ENCODE data around the gene SIPA1L3. TPM values are rescaled to one million over a fixed set of nuclear protein-coding genes. Genes with fewer than 3 reads are reported as not detected.

SIPA1L3 gene
- total RNA-seq, 3 donors from 2014 or later = 9.6 to 29.8 (median 28.5) TPM

DNA sequence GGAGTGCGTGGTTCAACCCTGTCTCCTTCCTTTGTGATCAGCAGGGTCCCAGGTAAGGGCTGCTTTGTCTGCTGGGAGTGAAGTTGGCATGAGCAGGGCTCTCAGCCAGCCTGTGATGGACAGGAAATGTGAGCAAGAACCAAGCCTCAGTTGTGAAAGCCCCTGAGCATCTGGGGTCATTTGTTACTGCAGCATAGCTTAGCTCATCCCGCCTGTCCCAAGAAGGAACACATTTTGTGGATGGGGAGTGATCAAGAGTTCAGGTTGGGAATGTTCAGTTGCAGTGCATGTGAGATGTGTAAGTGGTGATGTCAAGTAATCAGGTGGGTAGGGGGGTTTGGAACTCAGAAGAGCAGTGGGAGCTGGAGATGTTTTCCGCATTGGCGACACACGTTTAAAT is 164.6 kb downstream of the SIPA1L3 start:
- Histone ChIP-seq H3K9me3 (no peaks in the 10 kb centered on the region), H3K4me3 (no peak overlapping the region), H3K36me3 (no peaks in the 10 kb centered on the region), H3K4me1 (no peaks in the 10 kb centered on the region), H3K27ac (no peak overlapping the region), H3K27me3 (no peaks in the 10 kb centered on the region)
- no peak for DNase-seq (ENCODE audit: low spot score in 2 of 2)
- TF ChIP-seq POLR2AphosphoS5 (IDR thresholded peaks at IDR 0.05) (no peak), POLR2A (IDR thresholded peaks at IDR 0.05) (no peak)
- TF ChIP-seq, protein P1, sequence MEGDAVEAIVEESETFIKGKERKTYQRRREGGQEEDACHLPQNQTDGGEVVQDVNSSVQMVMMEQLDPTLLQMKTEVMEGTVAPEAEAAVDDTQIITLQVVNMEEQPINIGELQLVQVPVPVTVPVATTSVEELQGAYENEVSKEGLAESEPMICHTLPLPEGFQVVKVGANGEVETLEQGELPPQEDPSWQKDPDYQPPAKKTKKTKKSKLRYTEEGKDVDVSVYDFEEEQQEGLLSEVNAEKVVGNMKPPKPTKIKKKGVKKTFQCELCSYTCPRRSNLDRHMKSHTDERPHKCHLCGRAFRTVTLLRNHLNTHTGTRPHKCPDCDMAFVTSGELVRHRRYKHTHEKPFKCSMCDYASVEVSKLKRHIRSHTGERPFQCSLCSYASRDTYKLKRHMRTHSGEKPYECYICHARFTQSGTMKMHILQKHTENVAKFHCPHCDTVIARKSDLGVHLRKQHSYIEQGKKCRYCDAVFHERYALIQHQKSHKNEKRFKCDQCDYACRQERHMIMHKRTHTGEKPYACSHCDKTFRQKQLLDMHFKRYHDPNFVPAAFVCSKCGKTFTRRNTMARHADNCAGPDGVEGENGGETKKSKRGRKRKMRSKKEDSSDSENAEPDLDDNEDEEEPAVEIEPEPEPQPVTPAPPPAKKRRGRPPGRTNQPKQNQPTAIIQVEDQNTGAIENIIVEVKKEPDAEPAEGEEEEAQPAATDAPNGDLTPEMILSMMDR (IDR thresholded peaks at IDR 0.05) = no peak
- intact Hi-C loops (cut with DNase I; ENCODE audit: low total_unique reads) = no loop called here

DNA sequence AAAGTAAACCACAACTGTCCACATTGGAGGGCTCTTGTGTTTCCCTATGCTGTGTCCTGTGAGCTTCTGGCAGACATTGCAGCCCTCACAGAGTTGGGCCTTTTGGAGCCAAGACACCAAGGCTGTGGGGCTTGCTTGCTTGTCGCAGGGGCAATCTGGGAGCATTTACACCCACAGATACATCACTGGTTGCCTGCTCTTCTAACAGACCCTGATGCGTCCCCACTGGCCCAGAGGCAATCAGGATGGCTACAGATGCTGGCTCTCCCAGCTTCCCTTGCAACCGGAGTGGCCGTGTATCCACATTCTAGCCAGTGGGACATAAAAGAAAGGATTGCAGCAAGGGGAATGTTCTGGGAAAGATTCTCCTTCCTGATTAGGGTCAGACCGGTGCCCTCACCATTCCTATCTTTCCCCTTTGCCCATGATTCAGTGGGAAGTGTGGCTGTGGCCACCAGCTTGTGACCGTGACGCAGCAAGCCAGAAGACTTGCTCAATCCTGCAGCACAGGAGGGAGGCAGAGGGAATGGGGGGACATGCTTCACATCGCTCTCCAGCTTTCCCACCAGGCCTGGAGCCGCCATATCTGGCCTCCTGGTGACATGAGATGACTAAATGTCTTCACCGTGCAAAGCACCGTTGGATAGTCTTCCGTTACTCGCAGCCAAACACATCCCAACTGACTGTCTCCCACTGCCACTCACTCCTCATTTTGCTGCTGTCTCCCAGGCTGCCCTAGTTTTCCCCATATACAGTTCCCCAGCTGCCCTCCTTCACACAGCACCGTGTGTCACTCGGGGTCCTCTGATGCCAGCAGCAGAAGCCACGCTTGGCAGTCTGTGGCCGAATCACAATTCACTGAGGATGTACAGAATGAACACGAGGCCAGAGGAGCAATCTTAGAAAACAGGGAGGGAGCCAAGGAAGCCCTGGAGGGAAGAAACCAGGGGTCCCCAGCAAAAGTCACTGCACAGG is 166.1 kb downstream of the SIPA1L3 start:
- Histone ChIP-seq H3K4me3 (no peak overlapping the region), H3K9me3 (peaks cover 0 to 3% of the 10 kb centered on the region in 2 donors), H3K27ac (no peak overlapping the region), H3K36me3 (no peaks in the 10 kb centered on the region), H3K27me3 (no peaks in the 10 kb centered on the region), H3K4me1 (no peaks in the 10 kb centered on the region)
- DNase-seq (ENCODE audit: low spot score in 2 of 2) = no peak
- TF ChIP-seq POLR2A (IDR thresholded peaks at IDR 0.05) (no peak), POLR2AphosphoS5 (IDR thresholded peaks at IDR 0.05) (no peak)
- TF ChIP-seq, protein P1 (IDR thresholded peaks at IDR 0.05) = no peak
- intact Hi-C loops (cut with DNase I; ENCODE audit: low total_unique reads) = no loop called here

DNA sequence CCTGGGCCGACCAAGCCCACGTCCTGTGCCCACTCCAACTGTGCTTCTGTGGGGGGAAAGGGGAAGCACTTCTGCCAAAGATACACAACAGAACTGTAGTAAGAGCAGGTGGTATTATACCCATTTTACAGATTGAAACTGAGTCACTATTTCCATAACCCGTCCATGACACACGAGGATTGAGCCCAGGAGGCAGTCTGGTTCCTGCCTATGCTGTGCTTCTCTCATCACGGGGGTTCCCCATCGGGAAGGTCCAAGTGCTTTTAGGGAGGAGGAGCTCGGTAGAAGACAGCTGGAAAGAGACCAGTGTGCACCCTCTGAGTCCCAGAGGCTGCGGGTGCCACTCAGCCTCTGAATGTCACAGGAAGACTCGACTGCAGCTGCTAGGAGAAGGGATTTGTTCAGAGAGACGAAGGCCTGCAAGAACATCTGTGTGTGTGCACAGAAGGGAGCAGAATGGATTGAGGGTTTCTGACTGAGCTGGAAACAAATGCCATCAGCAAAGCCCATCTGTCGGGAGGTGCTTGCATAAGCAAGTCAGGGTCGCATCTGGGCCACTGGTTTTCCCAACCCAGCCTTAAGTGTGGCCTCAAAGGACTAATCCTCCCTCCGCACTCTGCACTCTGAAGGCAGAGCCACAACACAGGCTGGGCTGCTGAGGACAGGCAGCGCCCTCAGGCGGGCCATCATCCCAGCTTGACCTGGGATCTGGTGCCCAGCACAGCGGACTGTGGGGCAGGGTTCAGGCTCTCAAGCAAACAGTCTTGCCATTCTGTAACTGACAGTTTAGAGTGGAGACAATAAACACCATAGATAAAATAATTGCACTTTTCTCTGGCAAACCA is 167.1 kb downstream of the SIPA1L3 start:
- Histone ChIP-seq H3K9me3 (peaks cover 0 to 3% of the 10 kb centered on the region in 2 donors), H3K27ac (no peak overlapping the region), H3K4me3 (no peak overlapping the region), H3K36me3 (no peaks in the 10 kb centered on the region), H3K4me1 (no peaks in the 10 kb centered on the region), H3K27me3 (no peaks in the 10 kb centered on the region)
- no peak for DNase-seq (ENCODE audit: low spot score in 2 of 2)
- intact Hi-C loops (cut with DNase I; ENCODE audit: low total_unique reads) = no loop called here
- TF ChIP-seq, protein P1 (IDR thresholded peaks at IDR 0.05) = no peak
- no peak for TF ChIP-seq POLR2AphosphoS5 (IDR thresholded peaks at IDR 0.05)
- TF ChIP-seq POLR2A (IDR thresholded peaks at IDR 0.05) = no peak

DNA sequence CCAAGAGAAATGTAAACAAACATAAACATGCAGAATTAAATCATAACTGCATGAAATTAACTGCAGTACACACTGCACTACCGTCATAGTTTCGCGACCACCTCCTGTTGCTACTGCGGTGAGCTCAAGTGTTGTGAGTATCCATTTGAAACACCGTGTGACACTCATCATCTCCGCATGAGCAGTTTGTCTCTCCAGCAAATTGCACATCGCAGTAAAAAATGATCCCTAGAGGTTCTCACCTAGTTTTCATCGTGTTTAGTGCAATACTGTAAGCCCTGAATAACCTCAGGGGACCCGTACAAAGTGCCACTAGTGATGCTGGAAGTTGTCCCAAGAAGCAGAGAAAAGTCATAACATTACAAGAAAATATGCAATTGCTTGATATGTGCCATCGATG is 169.3 kb downstream of the SIPA1L3 start:
- intact Hi-C loops (cut with DNase I; ENCODE audit: low total_unique reads) = no loop called here
- H3K4me1 ChIP-seq = no peaks in the 10 kb centered on the region
- peaks cover 0 to 3% of the 10 kb centered on the region in 2 donors for H3K9me3 ChIP-seq
- no peak overlapping the region for H3K27ac ChIP-seq
- H3K4me3 ChIP-seq = no peak overlapping the region
- TF ChIP-seq POLR2AphosphoS5 (IDR thresholded peaks at IDR 0.05) = no peak
- no peak for TF ChIP-seq POLR2A (IDR thresholded peaks at IDR 0.05)
- TF ChIP-seq, protein P1 (IDR thresholded peaks at IDR 0.05) = no peak
- DNase-seq (ENCODE audit: low spot score in 2 of 2) = no peak
- no peaks in the 10 kb centered on the region for H3K27me3 ChIP-seq
- H3K36me3 ChIP-seq = no peaks in the 10 kb centered on the region

Measured in breast epithelium (tissue), 4 donors.